GM19328 (cell line): Measurements from ENCODE around the gene JARID2.

Source experiments
- ATAC-seq: cut with Tn5 transposase; IDR thresholded peaks from one replicate; pipeline ENCODE4 v1.9.1; 2021; ENCODE audit warnings: mild to moderate bottlenecking, moderate library complexity; ENCODE audit not compliant: unreplicated experiment

Gene JARID2

DNA sequence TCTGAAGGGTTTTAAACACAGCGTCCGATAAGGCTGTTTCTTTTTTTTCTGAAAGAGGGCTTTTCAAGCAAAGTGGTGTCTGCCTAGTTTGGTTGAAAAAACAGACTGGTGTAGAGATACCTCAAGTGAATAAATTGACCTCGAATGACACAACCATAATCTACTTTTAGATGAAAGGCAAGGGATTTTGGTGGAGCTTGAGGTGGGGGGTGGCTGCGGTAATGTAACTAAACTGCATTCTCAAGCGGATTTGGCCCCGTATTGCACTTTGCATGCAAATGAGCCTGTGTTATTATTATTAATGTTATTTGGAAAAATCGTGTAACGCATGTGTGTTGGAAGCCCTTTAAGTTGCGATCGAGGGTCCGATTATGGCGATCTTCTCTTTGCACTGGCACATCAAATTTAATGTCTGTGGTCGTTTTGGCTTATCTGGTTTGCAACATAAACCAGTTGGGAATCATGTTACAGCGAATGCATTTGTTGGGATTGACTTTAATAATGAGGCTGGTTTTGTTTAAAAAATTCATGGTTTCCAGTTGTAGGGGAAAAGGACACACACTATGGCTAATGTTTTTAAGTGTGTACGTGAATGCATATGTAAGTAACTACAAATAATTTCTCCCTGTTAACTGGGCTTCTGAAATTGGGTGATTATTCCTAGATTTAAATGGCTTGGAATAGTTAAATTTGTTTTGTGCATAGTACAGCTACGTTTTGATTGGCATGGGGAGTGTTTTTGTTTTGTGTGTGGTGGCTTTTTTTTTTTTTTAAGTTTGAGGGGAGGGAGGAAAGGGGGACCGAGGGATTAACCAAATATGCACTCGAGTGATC, 1.0 kb downstream of the JARID2 start:
- ATAC-seq = no peak

DNA sequence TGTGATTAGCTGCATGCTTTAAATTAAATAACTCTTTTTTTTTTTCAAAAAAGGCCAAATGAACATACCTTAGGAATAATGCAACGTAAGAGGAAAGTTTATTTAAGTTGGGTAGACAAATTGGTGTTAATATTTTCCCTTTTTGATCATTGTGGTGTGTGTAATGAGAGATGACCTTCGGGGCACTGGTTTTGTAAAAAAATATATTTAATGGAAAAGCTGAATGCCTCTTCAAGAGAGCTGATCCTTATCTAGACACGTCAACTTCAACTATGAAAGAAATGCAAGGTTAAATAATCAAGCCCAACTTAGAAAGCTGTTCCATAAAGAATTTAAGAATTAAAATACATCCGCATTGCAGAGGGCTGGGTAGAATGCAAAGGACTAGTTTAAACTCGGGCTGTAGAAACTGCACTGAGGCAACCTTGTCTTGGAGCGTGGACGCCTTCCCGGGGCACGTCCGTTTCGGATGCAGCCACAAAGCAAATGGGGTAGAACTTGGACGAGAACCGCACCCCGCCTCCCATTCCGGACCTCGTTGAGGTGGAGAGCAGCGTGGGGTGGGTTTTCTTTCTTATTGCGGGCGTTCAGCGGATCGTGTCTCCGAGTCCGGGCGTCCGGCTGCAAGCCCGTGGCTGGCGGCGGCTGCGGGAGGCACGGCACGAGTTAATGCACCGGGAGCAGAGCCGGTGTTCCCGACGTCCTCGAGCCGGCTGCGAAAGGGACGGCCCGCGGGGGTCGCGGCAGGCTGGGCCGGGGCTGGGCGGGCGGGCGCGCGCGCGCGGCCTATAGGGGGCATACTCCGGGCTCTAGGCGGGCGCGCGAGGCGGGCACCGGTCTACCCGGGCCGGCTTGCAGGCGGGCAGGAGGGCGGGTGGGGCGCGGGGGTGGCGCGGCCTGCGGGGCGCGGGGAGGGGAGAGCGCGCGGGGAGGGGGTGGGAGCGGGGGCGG, 1.9 kb downstream of the JARID2 start:
- peak; percentile 4 for ATAC-seq

DNA sequence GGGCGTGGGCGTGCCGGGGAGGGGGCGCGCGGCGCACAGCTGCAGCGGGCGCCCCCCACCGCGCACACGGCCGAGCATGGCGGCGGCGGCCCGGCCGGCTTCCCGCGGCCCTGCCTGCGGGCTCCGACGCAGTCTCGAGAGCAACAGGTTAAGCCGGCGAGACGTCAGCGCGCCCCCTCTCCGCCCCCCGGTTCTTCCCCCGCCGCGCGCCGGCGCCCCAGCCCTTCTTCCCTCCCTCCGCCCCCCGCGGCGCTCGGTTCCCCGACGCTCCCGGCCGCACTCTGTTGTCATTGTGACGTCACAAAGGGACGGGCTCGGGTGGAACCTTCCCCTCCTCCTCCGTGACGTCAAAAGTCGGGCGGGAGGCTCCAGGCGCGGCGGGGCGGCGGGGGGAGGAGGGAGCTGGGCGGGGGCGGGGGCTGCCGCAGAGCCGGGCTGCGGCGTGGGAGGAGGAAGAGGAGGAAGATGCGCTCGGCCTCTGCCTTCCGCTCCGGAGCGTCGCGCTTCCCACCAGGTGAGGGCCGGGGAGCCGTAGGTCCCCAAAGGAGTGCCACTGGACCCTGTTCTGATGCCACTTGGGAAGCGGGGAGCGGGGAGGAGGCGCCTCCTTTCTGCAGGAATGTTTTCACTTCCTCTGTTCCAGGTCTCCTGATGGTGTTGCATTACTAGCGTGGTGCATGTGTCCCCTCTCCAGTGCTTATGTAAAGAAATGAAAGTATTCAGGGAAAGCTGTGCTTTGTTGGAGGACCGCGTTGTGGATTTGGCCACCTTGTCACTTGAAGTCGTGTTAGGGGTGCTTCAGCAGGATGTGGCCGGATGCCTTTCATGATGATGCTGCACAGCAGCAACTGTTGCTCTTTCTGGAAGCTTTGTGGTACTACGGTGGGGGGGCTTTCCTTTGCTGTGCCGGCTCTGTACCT, 2.8 kb downstream of the JARID2 start:
- ATAC-seq = peak; percentile 30

DNA sequence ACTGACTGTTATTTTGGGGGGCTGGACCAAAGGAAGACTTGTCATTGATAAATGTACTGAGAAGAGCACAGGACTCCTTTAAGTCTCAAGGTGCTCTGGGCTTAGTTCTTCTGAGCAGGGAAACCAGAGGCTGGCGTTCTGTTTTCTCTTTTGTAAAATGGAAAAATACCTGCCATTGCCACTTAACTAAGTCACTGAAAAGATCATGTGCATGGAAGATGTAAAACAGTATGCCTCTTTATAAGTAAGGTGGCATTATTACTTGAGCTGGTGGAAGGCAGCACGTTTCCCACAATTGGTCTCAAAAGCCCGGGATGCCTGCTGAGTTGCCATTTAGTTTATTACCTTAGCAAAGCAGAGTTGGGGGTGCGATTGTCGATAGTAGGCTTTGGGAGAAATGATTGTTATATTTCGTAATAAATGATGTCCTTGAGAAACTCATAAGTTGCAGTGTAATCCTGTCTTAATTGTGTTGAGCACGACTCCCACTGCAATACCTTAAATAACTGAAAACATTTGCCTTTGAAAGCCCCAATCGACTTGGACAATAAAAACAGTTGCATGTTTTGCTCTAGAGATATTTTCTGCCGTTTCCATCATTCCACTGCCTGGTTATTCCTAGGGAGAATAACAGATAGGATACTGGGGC, 3.6 kb downstream of the JARID2 start:
- no peak for ATAC-seq

DNA sequence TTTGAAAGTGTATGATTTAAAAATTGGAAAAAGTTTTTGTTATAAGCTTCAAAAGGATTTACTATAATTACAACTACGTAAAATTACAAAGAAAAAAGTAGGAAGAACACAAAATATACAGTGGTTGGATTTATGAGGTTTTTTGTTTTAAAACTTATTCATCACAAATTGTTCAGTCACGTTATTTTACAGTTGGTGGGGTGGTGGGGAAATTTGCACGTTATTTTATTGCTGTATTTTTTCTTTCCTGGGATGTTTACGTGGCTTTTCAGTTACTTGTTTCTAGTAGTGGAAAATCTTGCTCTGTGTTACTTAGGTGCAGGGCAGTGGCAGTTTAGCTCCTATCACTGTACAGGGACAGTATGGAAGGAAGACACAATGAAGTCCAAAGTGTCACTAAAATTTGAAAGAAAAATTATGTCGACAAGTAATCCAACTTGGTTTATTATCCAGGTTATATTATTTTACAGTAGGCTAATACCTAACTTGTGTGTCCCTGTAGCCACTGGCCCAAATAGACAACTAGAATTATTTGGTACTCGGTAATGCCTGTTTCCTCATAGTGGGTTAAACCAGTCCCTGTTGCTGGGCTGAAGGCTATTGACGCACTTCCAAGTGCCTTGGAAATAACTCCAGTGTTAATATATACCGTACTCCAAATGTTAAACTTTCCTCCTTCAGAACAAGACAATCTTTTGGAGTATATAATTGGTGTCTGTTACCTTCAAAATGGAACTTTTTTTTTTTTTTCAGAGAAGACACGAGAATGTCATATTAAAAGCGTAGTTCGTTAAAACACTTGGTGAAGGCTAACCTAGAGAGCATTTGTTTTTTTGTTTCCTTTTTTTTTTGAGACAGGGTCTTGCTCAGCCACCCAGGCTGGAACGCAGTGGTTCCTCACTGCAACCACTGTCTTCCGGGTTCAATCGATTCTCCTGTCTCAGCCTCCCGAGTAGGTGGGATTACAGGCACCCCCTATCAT, 4.6 kb downstream of the JARID2 start:
- ATAC-seq = no peak

DNA sequence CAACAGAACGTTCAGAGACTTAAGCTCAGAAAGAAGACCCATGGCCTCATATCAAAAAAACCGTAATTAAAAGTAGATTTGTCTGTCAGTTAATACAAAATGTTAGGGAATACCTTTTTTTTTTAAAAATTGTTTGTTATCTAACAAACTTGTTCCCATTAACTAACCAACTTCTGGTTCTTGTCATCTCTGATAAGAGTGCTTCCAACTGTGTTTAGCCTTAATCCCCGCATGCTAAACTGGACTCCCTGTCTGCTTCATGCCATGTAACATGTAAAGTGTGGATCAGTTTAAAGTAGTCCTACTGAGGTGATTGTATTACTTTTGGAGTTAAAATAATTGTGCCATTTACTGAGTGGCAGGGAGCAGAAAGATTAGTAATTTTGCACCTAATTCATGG, 6.3 kb downstream of the JARID2 start:
- ATAC-seq = no peak

DNA sequence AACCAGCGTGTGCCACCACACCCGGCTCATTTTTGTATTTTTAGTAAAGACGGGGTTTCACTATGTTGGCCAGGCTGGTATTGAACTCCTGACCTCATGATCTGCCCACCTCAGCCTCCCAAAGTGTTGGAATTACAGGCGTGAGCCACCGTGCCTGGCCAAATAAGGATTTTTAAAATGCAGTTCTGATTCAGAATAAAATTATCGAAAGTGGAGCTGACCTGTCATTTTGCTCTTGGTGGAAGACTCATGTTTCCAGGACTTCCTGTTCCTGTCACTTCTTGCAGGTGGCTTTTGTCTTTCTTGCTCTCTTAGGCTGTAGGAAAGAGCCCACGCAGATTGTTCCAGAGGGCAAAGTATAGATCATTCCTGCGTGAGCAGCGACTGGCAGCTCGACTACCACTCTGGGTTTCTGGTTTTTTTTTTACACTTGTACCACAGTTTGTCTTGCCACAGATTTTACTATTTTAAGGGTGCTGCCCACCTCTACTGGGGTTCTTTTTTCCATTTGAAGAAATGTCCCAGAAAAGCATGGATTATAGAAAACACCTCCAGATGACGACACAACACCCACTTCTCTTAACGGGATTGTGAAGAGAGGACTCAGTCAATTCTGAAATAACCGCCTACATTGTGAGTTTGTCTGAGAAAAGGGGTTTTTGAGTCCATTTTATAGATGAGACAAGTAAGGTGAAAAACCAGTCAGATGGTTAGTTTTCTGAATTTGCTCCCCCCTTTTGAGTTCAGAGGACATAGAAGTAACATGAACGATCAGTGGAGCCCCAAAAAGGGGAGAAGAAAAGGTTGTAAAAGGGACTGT, 7.5 kb downstream of the JARID2 start:
- no peak for ATAC-seq

DNA sequence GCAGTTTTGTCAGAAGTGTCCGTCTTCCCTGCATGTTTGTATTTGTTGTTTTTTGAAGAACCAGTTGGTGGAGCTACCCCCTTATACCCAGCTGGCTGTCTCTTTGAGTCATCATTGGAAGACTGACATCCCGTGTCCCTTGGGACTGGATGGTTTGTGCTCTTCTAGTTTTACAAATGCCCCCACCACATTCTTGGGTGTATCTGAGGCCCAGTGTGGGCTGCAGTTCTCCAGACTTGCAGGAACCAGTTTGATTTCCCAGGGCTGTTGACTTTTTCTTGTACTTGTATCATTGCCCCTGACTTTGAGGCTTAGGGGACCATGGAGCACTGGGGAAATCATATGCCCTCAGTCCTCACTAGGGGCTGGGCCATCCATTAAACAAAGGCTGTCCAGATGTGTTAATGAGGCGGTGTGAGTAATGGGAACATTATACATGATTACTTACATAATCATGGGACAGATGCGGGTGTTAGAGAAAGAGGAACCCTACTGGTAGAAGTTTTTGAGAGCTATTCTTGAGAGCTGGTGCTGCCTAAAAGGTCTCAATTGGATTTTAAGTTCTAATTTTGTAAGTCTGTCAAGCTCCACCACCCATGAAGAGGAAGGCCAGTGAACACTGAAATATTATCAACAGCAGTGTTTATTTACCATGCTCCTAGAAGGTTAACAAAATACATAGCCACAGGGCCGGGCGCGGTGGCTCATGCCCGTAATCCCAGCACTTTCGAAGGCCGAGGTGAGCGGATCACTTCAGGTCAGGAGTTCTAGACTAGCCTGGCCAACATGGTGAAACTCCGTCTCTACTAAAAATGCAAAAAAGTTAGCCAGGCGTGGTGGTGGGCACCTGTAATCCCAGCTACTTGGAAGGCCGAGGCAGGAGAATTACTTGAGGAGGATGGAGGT, 8.5 kb downstream of the JARID2 start:
- no peak for ATAC-seq

DNA sequence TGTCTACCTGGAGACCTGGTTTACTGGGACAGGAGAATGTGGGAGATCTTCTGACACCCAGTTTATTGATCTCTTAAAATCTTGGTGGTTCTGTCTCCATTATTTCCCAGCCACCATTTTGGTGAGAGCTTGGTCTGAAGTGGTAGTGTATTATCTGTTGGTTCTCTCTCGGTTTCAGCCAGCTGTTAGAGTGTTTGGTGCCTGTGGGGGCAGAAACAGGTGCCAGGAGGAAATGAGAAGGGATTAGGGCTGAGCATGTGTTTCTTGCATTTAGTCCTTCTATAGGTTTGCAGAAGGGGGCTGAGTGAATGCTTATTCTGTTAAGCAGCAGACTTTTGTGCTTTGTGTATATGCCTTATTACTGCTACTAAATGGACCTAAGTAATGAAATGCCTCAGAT, 9.6 kb downstream of the JARID2 start:
- no peak for ATAC-seq

DNA sequence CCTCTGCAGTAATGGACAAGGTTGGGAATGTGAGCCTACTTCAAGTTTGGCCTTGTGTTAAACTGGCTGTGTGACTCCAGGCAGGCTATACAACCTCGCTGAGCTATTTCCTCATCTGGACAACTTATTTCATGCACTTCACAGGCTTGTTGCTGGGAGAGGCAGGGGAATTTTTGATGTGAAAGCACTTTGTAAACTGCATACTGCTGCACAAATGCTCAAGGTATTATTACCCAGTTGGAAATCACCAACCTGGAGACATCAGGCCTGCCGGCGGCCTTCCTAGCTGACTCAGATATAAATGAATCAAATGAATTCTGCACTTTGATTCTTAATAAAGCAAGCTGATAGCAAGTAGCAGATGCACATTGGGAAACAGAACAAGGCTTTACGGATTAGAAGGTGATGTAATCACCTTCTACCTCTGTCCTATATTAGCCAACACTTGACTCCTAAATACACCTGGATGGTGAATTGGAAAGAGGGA, 10.1 kb downstream of the JARID2 start:
- ATAC-seq = no peak

DNA sequence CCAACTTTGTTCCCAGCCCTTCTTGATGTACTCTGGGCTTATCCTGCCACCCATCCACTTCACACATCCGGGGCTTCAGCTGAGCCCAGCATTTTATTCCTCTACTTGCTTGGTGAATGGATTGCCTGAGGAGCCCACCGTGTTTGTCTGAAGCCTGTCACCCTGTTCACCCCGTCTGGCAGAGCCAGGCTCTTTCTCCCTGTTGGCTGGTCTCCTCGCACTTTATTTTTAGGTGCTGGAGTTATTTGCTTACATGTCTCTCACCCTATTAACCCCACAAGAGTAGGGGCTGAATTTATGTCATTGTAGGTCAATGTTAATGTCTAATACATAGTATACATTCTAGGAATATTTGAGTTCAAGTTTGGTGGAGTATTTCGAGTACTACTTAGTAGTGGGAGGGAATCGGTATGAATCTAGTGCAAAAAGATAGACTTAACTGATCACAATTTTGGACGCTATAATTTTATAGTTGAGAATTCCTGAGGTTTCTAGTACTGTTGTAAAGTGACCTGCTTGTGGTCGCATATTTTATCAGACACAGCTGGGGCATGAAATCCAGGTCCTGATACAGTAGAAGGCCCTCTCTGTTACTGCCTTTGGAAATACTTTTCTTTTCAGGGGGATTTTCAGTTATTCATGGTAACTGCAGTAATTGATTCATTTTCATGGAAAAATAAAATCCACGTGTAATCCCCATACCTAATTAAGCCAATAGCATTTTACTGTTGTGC, 10.8 kb downstream of the JARID2 start:
- ATAC-seq = no peak

DNA sequence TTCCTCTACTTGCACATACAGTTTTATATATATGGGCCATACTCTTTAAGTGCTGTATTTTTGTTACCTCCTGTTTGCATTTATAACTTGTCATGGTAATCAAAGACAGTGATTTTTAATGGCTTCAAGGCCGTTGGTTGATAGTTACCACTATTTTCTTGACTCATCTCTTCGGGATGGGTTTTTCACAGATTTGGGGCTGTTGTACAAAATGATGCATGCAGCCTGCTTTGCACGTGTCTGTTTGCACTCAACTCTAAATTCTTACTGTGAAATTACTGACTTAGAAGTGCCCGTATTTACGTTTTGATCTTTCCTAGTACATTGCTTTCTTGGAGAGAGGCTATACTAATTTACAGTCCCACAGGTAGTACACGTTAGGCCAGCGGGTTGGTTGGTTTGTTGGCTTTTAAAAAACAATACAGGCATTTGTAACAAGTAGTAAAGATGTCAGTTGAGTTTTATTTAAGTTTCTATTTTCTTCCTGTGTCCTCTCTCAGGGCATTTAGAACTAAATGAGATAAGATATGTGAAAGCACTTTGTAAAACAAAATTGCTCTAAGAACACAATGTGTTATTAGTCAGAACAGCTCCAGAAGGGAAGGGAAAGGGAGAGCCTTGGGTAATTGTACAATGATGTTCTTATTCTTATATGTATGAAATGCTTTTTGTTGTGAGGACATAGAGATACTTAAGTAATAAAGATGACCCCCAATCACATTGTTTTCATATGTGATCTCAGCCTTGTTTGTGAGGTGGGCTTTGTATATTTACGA, 11.7 kb downstream of the JARID2 start:
- no peak for ATAC-seq

DNA sequence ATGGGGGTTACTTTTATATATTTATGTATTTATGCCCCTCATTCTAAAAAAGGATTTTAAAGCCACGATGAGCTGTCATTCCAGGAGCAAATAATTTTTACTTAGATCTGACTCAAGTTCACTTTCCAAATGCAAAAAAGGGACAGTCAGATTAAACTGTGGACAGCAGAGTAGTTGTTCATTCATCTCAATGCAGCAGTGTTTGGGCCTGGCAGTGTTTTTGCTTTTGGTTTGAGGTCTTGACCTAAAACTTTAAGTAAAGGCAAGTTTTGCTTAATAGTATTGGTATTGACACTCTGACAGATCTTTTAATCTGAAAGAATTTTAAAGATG, 13.9 kb downstream of the JARID2 start:
- no peak for ATAC-seq

DNA sequence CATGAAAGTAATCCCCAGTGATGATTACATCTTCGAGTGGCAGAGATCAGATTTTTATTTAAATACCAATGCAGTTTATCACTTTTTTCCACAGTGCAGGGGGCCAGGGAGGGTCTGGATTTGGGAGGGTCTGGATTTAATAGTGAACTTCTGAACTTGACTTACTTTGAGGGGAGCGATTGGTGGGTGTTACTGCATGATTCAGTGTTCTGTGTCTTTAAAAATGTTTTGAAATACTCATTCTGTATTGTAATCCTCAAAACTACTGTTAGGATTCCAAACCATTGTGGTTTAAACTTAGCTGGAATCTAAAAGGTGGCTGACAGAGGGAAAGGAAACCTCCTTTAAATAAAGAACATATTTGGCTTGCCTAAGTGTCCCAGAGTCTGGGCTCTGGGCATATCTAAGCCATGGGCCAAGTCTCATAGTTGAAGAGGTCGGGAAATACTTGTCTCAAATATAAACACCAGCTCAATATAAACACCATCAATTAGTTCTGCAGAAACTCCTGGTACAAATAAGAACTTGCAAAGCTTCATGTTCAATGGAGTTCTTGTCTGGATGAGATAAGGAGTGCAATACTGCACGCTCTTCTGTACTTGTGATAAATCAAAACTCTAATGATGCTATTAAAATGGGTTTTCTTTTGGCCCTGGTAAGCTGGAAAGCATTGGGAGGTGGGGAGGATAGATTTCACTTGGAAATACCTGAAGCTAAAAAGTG, 14.4 kb downstream of the JARID2 start:
- no peak for ATAC-seq

DNA sequence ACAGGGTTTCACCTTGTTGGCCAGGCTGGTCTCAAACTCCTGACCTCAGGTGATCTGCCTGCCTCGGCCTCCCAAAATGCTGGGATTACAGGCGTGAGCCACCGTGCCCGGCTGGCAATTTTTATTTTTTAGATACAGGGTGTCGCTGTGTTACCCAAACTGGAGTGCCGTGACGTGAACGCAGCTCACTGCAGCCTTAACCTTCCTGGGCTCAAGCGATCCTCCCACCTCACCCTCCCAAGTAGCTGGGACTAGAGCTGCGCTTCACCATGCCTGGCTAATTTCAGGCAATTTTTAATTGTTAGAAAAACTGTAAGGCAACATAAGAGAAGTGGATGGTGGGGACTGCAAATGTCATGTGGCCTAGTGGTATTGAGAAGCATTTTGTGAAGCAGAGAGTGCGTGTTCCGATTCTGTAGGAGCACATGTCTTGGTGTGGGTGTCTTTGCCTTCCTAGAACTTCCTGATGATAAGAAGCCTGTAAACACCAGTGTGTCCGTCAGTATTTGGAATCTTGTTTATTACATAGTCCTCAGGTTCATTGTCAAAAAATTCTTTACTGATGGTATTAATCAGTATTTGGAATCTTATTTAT, 18.0 kb downstream of the JARID2 start:
- no peak for ATAC-seq
